DMS114 treated with DMSO at 0.1 percent for 48 hours (cell line): ENCODE measurements around the gene ADAMTS9.
"Not testable (repeated sequence)": the region's sequence is repeated elsewhere in the genome, so short reads cannot be mapped to it uniquely, and the experiment has no call there.

Experiments
- DNase-seq: peaks from one replicate; lab custom pipeline; 2025; ENCODE audit not compliant: unreplicated experiment; lab: John Stamatoyannopoulos, UW

Gene ADAMTS9

DNA sequence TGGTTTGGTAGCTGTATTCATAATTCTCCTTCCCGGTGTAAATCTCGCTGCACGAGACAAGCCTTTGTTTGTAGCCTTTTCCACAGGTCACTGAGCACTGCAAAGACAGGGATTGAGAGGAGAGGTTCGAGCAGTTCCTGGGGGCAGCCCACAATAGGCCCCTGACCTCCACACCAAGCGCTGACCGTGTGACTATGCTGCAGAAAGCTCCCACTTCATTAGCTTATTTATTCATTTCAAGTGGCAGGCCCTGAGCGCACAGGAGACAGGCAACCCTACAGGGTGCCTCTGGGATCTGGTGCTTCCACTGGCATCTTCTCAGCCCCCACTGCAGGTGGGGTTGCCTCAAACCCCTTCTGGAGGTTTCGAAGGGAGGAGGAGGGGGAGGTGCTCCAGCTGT lies 140.9 kb downstream of the ADAMTS9 start:
- DNase-seq = no peak

DNA sequence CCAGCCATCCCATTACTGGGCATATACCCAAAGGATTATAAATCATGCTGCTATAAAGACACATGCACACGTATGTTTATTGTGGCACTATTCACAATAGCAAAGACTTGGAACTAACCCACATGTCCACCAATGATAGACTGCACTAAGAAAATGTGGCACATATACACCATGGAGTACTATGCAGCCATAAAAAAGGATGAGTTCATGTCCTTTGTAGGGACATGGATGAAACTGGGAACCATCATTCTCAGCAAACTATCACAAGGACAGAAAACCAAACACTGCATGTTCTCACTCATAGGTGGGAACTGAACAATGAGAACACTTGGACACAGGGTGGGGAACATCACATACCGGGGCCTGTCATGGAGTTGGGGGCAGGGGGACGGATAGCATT lies 142.6 kb downstream of the ADAMTS9 start:
- not testable (repeated sequence) for DNase-seq

DNA sequence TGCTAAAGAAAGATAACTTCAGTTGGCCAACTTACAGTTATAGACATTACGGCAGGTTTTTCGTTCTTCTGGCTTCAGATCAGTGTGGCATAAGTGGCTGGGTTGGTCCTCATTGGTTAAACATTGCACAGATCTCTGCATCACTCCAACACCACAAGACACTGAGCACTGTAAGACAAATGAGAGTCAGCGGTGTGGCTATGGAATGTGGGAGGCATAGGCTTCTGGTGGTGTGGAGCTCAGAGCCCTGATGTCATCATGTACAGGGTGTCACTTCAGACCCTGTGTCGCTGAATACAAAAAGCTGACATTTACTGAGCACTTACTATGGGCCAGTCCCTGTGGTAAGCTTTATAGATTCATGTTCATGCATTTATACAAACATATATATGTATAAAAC lies 146.0 kb downstream of the ADAMTS9 start:
- DNase-seq = no peak

DNA sequence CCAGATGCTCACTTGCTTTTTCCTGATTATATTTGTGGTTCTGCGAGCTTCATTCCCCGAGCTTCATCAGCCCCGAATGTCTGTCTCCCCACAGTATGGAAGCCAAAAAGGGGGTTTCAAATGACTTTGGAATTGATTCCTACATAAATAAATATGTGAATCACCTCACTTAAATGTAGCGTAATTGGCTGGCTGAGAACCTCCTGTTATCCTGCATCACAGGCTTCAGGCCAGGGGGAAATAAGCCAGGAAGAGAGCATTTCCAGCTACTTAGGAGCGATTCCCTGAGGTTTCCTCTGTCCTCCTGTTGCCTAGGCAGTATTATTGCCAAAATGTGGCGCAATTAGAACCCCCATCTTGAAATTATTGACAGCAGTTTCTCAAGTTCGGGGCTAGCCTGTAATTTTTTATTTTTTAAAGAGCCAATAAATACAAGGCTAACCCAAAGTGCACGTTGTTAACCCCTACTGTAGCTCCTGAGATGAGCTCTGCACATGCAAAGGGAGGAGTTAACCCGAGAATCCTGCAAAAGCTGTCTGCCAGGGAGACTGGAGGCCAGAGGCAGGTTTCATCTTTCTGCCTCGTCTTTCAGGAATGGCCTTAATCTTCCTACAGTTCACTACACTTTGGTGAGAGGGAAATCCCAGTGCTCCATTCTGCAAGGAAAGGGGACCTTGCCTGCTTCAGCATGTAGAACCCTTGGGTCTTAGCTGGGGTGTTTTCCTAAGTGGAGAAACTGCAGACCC lies 148.2 kb downstream of the ADAMTS9 start:
- DNase-seq = no peak

DNA sequence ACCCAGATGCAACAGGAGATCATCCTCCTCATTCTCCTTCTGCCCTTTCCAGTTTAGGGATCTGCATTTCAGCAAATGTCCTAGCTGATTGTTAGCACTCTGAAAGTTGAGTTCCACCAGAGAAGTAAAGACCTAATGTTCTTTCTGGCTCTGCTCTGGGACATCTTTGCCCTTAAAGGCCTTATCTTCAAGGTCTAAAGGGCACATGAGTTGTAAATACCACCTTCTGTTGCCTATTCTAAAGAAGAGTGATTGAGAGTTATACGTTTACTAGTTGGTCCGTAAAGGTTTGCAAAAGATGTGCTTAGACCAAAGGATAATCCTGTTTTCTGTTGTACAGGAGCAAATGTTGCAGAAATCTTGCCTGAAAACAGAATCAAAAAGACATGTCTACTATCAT lies 151.6 kb downstream of the ADAMTS9 start:
- no peak for DNase-seq

DNA sequence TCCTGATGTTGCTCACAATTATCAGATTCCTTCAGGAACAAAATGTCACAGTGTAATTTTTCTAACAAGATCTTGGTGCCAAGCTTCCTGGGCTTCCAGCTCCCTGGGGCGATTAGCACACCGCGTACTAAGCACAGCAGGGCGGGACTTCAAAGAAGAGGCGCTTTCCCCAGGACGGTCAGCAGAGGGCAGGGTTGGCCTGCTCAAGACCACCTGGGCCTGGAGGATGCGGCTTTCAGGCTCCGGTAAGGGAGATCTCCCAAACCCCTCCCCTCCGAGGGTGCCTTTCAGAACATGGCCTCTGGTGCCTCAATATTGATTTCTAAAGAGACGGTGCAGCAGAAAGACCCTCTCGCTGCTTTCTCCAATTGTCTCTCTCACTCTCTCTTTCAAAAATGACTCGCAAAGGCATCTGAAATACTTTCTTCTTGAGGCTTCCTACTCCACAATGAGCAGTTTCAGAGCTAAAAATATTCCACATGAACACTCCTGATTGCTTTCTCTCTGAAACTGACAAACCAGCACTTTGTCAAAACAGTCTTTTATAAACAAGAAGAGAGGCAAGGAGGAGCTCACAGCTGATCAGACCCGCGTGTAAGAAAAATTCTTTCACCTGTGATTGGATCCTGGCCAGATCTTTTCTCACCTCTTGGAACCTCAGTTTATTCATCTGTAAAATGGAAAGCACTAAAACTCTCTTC lies 154.0 kb downstream of the ADAMTS9 start:
- DNase-seq = peak; percentile 32

DNA sequence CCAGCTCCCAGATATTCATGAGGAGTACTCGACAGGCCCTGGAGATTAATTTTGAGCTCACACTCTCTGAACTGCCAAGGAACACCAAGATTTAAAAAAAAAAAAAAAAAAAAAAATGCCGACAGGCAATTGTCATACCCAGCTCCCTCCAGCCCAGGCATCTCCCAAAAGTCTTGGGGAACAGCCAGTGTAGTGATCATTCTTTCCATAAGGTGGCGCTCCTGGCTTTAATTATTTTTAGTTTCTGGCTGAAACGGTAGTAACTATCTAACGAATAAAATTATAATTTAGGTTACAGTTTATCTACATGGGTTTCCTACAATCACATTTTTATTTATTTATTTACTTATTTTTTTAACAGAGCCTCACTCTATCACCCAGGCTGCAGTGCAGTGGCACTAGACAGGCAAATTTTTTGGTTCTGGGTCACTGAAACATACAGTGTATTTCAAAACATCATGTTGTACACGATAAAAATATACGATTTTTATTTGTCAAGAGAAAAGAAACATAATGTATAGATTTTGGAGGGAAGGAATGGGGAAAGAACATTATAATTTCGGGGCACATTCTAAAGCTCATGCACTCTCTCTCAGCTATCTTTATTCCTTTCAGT lies 157.3 kb downstream of the ADAMTS9 start:
- DNase-seq = peak; percentile 10

DNA sequence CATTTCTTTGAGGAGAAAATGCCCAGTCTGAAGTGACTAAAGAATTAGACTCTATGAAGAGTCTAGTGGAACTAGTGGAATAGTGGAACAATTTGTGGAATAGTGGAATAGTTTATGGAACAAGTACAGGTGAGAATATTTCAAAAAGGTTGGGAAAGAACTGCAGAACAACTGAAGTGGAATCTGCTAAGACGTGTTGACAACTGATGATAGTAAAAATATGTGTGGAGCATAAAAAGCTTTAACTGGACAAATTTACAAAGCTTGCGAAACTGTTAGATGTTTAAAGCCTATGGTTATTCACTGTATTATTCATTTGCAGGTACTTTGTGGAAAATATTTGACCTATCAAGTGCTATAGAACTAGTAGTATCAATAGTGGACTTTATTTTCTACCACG lies 164.5 kb downstream of the ADAMTS9 start:
- no peak for DNase-seq

DNA sequence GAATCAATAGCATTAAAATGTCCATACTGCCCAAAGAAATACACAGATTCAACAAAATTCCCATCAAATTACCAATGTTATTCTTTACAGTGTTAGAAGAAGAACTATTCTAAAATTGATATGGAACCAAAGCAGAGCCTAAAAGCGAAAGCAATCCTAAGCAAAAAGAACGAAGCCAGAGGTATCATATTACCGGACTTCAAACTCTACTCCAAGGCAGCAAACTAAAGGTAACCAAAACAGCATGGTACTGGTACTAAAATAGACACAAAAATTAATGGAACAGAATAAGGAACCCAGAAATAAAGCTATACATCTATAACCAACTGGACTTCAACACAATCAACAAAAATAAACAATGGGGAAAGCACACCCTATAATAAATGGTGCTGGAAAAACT lies 167.5 kb downstream of the ADAMTS9 start:
- no peak for DNase-seq

DNA sequence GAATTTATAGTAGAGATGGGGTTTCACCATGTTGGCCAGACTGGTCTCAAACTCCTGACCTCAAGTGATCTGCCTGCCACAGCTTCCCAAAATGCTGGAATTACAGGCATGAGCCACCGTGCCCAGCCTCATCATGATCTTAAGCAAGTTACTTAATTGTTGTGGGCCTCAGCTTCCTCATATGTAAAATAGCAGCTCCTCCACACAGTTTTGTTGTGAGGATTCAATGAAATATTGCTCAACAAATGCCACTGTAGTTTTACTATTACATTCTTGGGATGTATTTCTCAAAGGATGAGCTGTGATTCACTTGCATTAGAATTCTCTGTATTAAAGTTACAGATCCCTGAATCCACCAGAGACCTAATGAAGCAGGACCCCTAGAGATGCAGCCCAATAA lies 168.8 kb downstream of the ADAMTS9 start:
- no peak for DNase-seq

DNA sequence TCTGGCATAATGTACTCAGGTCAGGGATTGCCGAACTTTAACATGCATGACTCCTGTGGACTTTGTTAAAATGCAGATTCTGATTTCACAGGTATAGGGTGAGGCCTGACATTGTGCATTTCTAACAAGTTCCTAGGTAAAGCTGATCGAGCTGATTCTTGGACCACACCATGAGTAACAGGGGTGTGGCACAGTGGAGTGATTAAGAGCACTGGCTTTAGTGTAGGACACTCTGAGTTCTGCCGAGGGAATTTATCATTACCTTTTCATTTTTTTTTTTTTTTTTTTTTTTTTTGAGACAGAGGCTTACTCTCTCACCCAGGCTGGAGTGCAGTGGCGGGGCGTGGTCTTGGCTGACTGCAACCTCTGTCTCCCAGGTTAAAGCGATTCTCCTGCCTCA lies 169.3 kb downstream of the ADAMTS9 start:
- DNase-seq = no peak

DNA sequence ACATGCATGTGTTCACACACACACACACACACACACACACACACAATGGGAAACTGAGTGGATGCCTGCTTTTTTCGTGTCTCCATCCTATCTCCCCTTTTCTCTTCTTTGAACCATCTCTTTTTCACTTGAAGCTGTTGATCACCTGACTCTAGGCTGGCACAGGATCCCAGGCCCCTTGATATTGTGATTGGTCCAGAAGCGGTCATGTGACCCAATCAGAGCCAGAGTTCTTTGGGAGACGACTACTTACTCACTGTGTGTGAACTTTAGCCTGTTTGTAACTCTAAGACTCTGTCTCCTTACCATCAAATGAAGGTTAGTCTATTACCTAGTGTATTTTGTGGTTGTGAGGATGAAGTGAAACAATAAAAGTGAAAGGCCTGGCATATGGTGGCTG lies 172.9 kb downstream of the ADAMTS9 start:
- DNase-seq = no peak

DNA sequence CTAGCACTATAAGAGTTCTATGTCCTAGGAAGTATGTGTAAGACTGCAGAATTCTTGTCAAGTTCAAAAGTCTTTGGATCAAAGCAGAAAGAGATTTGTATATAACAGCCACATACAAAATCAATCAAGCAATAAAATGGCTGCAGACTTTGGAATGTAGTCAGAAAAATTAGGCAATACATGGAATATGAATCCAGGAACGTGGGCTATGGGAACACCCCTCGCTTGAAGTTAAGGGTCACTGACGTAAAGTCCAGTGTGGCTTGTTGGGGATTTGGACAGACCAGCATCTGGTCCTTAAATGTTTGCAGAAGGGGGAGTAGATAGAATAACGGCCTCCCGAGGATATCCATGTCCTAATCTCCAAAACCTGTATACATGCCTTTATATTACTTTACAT lies 178.6 kb downstream of the ADAMTS9 start:
- DNase-seq = no peak

DNA sequence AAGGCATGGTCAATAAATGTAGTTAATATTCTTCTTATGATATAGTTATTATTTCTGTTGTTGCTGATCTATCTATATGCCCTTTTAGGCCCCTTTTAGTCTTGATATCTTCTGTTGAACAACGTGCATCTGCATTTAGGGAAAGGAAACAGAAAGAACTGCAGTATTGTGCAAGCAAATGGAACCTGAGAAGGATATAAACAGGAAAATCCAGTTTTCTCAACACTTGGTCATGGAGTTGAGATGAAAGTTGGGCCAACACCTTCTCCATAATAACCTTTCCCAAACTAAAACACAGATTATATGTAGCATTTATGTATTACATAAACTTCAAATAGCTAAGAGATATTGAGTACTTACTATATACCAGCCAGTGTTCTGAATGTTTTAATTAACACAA lies 179.7 kb downstream of the ADAMTS9 start:
- no peak for DNase-seq

DNA sequence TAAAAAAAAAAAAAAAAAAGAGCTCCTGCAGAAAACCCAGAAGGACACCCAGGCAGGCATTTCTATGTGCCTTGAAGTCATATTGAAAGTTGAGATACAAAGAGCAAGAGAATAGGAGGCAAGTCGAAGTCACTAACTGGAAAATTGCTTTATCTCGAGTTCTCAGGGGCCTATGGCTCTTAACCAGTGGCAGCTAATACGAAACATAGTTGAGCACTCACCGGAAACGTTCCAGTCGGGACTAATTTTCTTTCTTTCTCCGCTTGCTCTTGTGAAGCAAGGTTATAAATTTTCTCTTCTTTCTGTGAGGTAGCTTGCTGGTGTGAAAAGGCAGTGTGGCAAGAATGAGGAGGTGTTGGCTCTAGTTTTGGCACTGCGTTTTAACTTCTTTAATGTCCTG lies 181.5 kb downstream of the ADAMTS9 start:
- DNase-seq = no peak

DNA sequence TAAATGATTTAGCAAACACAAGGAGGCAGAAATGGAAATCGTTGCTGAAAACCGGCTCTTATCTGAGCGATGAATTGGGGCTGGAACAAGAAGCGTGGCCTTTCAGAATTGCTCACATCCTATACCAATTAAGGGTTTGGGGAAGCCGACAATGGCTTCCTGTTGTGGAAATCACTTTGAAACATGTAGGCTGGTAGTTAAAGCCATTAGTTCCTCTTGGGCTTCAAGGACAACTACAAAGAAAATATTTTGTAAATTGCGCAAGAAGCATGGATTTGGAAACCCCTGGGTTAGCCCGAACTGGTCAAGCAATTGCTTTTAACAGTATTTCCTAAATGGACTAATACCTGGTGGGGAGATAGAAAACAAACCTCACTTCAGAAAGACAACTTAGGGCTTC lies 182.4 kb downstream of the ADAMTS9 start:
- no peak for DNase-seq

DNA sequence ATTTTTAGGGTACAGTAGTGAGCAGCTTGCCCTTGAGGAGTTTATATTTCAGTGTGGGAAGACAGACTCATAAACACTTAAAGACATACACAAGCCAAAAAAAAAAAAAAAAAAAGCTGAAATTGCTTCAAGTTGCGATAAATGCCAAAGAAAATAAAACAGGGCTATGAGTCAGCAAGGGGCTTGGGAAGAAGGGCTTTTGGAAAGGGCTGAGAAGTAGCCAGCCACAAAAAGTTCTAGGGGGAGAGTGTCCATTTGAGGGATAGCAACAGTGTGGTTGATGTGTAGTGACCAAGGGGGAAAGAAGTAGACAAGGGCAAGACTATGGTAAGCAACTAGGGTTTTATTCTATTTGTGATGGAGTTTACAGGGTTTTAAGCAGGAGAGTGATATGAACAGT lies 185.5 kb downstream of the ADAMTS9 start:
- DNase-seq = no peak

DNA sequence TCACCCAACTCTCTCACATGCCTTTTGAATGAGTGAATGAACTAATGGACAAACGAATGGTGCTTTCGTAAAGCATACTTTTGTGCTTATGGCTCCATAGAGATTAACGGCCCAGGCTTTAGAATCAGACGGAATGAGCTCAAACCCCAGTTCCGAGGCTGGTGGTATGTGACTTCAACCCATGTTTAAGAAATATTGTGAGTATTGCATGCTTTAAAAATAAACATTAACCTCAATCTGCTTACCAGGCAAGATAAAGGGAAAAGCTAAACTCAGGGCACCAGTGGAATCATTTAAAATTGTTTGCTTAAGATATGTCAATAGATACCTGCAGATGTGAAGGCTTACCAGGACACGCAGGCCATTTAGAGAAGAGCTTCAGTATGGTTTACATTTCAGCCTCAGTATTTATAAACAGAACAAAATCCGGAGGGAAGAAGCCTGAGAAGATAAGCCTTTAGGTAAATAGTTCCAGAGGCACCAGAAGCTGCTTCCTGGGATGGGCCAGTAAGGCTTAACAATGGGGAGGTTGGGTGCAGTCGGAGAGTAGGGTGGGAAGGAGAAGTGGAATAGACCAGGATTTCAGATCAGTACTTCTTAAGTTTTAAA lies 186.4 kb downstream of the ADAMTS9 start:
- DNase-seq = no peak

DNA sequence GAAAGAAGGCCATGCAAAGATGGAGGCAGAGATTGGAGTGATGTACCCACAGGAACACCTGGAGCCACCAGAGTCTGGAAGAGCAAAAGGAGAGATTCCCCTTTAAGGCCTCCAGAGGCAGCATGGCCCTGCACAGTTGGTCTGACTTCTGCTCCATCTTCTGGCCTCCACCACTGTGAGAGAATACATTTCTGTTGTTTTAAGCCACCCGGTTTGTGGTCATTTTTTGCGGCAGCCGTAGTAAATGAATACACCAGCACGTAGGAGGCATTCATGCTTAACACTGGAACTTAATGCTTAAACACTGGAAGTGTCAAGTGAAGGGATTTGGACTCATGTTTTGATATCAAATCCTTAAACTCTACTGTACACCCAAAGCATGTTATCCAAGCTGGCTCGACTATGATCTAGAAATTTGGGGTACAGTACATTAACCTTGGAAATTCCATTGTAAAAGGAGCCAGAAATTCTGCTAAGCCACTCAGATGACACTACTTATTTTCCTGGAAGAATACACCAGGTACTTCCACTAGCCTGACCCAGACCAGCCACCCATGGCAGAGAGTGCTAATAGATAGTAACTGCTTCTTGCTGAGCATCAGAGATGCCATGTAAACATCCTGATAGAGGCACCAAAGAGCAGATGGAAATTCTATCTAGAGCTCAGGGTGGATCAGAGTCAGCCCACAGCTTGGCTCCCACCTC lies 190.9 kb downstream of the ADAMTS9 start:
- no peak for DNase-seq

DNA sequence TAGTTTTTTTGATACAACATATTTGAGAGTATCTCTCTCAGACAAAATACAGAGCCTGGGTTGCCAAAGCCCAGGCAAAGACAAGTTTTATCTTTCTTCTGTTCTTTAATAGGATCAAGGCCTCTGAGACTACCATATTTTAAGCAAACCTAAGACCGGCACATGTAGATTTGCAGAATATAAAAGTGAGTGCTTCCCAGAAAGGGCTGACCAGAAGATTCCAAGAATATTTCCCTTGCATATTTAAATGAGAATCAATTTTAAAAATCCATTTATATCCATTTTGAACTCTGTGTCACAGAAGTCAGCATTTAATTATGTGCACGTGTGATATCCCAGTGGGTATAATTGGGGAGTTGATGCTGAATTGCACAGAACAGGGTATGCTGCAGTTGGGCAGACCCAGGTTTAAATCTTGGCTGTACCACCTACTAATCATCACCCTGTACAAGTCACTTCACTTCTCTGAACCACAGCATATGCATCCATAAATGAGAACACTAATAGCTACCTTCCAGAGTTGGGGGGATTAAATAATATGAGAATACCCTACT lies 191.9 kb downstream of the ADAMTS9 start:
- DNase-seq = no peak
